T-cell (primary cell): Measurements from ENCODE around the gene SDSL. TPM values are rescaled to one million over a fixed set of nuclear protein-coding genes. Genes with fewer than 3 reads are reported as not detected.

Experiments used
- ATAC-seq, 4 experiments: fragments of 200-7000 bp in 3 of 4; fragments of 150-1000 bp in 1 of 4; cut with Tn5 transposase; replicated peaks in 1 of 4; 1 replicate in 3 of 4; 2 replicates in 1 of 4; pipeline ENCODE4 v1.10.0; 2021; ENCODE audit warnings: moderate library complexity in 3 of 4, mild to moderate bottlenecking in 2 of 4, moderate number of reproducible peaks in 1 of 4
- CTCF ChIA-PET, 2 donors: fragments of 300-600 bp; sonication (Branson Sonifier 250); formaldehyde crosslinking; loops; one replicate each; lab custom pipeline; 2022; ENCODE audit warnings: antibody characterized with exemption in 2 of 2; lab: Charles Lee
- POLR2A ChIA-PET, 2 donors: fragments of 300-600 bp; sonication (Branson Sonifier 250); formaldehyde crosslinking; loops; one replicate each; lab custom pipeline; 2022; ENCODE audit warnings: antibody characterized with exemption in 2 of 2; lab: Charles Lee
- DNase-seq, 35 experiments: peaks; one replicate each; pipeline versions ENCODE4 v3.0.0 to v3.0.0-alpha.2; 2013 to 2023
- H3K27ac ChIP-seq: one replicate; pipeline ENCODE4 v1.5.1; 2013; ENCODE audit warnings: low read length
- H3K27me3 ChIP-seq, 2 experiments: replicated peaks in 1 of 2; 1 replicate in 1 of 2; 2 replicates in 1 of 2; pipeline versions ENCODE4 v1.6.1 to v1.7.0; 2013; ENCODE audit warnings: low read length in 1 of 2, mixed read lengths in 1 of 2; ENCODE audit not compliant: control insufficient read depth in 2 of 2, insufficient read depth in 2 of 2; ENCODE audit errors: extremely low read depth in 1 of 2
- H3K36me3 ChIP-seq, 2 donors: 1 replicate in 1 of 2; 2 replicates in 1 of 2; pipeline versions ENCODE4 v1.6.1 to v1.7.0; 2013; ENCODE audit warnings: low read length in 1 of 2; ENCODE audit not compliant: control insufficient read depth in 2 of 2, insufficient read depth in 1 of 2; ENCODE audit errors: extremely low read depth in 1 of 2
- H3K4me1 ChIP-seq, 2 experiments: 1 replicate in 1 of 2; 2 replicates in 1 of 2; pipeline versions ENCODE4 v1.6.1 to v1.7.0; 2013; ENCODE audit warnings: low read length in 2 of 2, mixed read lengths in 1 of 2; ENCODE audit not compliant: insufficient read depth in 2 of 2, control insufficient read depth in 1 of 2; ENCODE audit errors: extremely low read depth in 1 of 2
- H3K4me3 ChIP-seq, 2 donors: 1 replicate in 1 of 2; 2 replicates in 1 of 2; pipeline versions ENCODE4 v1.5.1 to v1.7.0; 2013; ENCODE audit warnings: mild to moderate bottlenecking in 2 of 2, low read length in 1 of 2, moderate library complexity in 1 of 2; ENCODE audit not compliant: control insufficient read depth in 1 of 2; ENCODE audit errors: extremely low read depth in 1 of 2
- H3K9me3 ChIP-seq: 2 replicates; pipeline ENCODE4 v1.7.0; 2013
- H3K27ac Mint-ChIP-seq, 2 donors: one replicate each; pipeline ENCODE4 v1.8.0; 2020 to 2021; ENCODE audit warnings: mild to moderate bottlenecking in 2 of 2, mixed read lengths in 2 of 2
- H3K27me3 Mint-ChIP-seq, 2 donors: one replicate each; pipeline ENCODE4 v1.8.0; 2021 to 2022; ENCODE audit warnings: mixed read lengths in 2 of 2
- H3K36me3 Mint-ChIP-seq: one replicate; pipeline ENCODE4 v1.8.0; 2021; ENCODE audit warnings: mixed read lengths
- H3K4me1 Mint-ChIP-seq, 3 donors: one replicate each; pipeline ENCODE4 v1.8.0; 2020 to 2022; ENCODE audit warnings: mixed read lengths in 3 of 3, mild to moderate bottlenecking in 1 of 3
- H3K4me3 Mint-ChIP-seq, 3 donors: one replicate each; pipeline ENCODE4 v1.8.0; 2020 to 2022; ENCODE audit warnings: mild to moderate bottlenecking in 3 of 3, mixed read lengths in 3 of 3, moderate library complexity in 3 of 3
- H3K9me3 Mint-ChIP-seq, 3 donors: one replicate each; pipeline ENCODE4 v1.8.0; 2020 to 2022; ENCODE audit warnings: mixed read lengths in 3 of 3
- WGBS: methylation state at CpG from one replicate; pipeline ENCODE4 v1.1.5; 2013; ENCODE audit warnings: missing lambda C conversion rate; ENCODE audit not compliant: insufficient coverage; 5-methylcytosine and 5-hydroxymethylcytosine counted together
- total RNA-seq, 35 experiments: library from RNA in 6 of 35; stranded (reverse) in 6 of 35; fragments of 120-200 nt in 1 of 35; gene quantifications; one replicate each; pipeline versions ENCODE4 v1.2.1 to v1.2.4 and lab custom pipeline; 2013 to 2026

Gene SDSL
- total RNA-seq, 5 donors from 2014 or later (not counting 1 experiment from before 2014, with no cell fraction given) = 0.19 to 2.3 (median 0.44) TPM; not detected in 1

GRCh38 chr12:113472191-113473121, 50.3 kb downstream of the SDSL start:
- Mint-ChIP-seq H3K36me3 (no peaks in the 10 kb centered on the region), H3K27ac (no peak overlapping the region), H3K4me1 (peaks cover 23 to 30% (median 24%) of the 10 kb centered on the region in 3 donors), H3K4me3 (no peak overlapping the region), H3K27me3 (peaks cover 56 to 78% of the 10 kb centered on the region in 2 donors), H3K9me3 (no peaks in the 10 kb centered on the region)
- ChIA-PET CTCF (no interaction called here), POLR2A (no interaction called here)
- H3K9me3 ChIP-seq = no peaks in the 10 kb centered on the region
- H3K4me1 ChIP-seq = peaks cover 0 to 13% of the 10 kb centered on the region in 2 experiments
- H3K27me3 ChIP-seq = peaks cover 20 to 92% of the 10 kb centered on the region in 2 experiments
- DNase-seq (no peak), ATAC-seq (no peak)
- no peak overlapping the region for H3K4me3 ChIP-seq
- H3K36me3 ChIP-seq = no peaks in the 10 kb centered on the region
- 11% methylated on average over 44 of the region's 51 CpGs for WGBS
- no peak overlapping the region for H3K27ac ChIP-seq

GRCh38 chr12:113473400-113473799, 51.2 kb downstream of the SDSL start:
- DNase-seq (no peak), ATAC-seq (no peak)
- peaks cover 63 to 84% of the 10 kb centered on the region in 2 donors for H3K27me3 Mint-ChIP-seq
- CTCF ChIA-PET = interaction anchor here in 1 of 2 donors (0.5 kb wide), 1 partner anchor 11 kb away, joined by 5 read pairs; no protein-coding TSS in a partner anchor
- H3K27me3 ChIP-seq = peaks cover 20 to 92% of the 10 kb centered on the region in 2 experiments
- H3K4me1 Mint-ChIP-seq = peaks cover 21 to 27% (median 24%) of the 10 kb centered on the region in 3 donors
- no peaks in the 10 kb centered on the region for H3K36me3 Mint-ChIP-seq
- no peak overlapping the region for H3K27ac ChIP-seq
- H3K36me3 ChIP-seq = no peaks in the 10 kb centered on the region
- no peak overlapping the region for H3K4me3 ChIP-seq
- 19% methylated on average over 5 of the region's 6 CpGs for WGBS
- H3K9me3 ChIP-seq = no peaks in the 10 kb centered on the region
- no peaks in the 10 kb centered on the region for H3K9me3 Mint-ChIP-seq
- POLR2A ChIA-PET = no interaction called here
- H3K27ac Mint-ChIP-seq = no peak overlapping the region
- H3K4me3 Mint-ChIP-seq = no peak overlapping the region
- peaks cover 0 to 4% of the 10 kb centered on the region in 2 experiments for H3K4me1 ChIP-seq

GRCh38 chr12:113473942-113474341, 51.8 kb downstream of the SDSL start:
- 2% methylated on average over 9 of the region's 9 CpGs for WGBS
- H3K36me3 Mint-ChIP-seq = no peaks in the 10 kb centered on the region
- DNase-seq = no peak
- Histone ChIP-seq H3K4me3 (no peak overlapping the region), H3K27ac (no peak overlapping the region), H3K27me3 (peaks cover 18 to 92% of the 10 kb centered on the region in 2 experiments), H3K4me1 (peaks cover 0 to 3% of the 10 kb centered on the region in 2 experiments), H3K36me3 (no peaks in the 10 kb centered on the region), H3K9me3 (no peaks in the 10 kb centered on the region)
- peaks cover 17 to 24% (median 24%) of the 10 kb centered on the region in 3 donors for H3K4me1 Mint-ChIP-seq
- H3K4me3 Mint-ChIP-seq = peak overlapping the region in 2 of 3 donors; percentile 5 to 34
- CTCF ChIA-PET = interaction anchor here in 1 of 2 donors (0.5 kb wide), 1 partner anchor 10 kb away, joined by 5 read pairs; no protein-coding TSS in a partner anchor
- POLR2A ChIA-PET = no interaction called here
- no peak for ATAC-seq
- H3K27ac Mint-ChIP-seq = no peak overlapping the region
- H3K9me3 Mint-ChIP-seq = no peaks in the 10 kb centered on the region
- H3K27me3 Mint-ChIP-seq = peaks cover 60 to 83% of the 10 kb centered on the region in 2 donors

- H3K27ac ChIP-seq = no peak overlapping the region
- ATAC-seq (no peak), DNase-seq (no peak)
- ChIA-PET POLR2A (no interaction called here), CTCF (no interaction called here)
- H3K9me3 Mint-ChIP-seq = no peaks in the 10 kb centered on the region
- peak overlapping the region in 1 of 3 donors; percentile 34 for H3K4me3 Mint-ChIP-seq
- peaks cover 20 to 26% (median 26%) of the 10 kb centered on the region in 3 donors for H3K4me1 Mint-ChIP-seq
- WGBS = 7% methylated on average over 7 of the region's 19 CpGs
- no peaks in the 10 kb centered on the region for H3K36me3 ChIP-seq
- H3K27me3 Mint-ChIP-seq = peaks cover 63 to 83% of the 10 kb centered on the region in 2 donors
- no peak overlapping the region for H3K4me3 ChIP-seq
- peak overlapping the region in 1 of 2 donors; percentile 25 for H3K27ac Mint-ChIP-seq
- H3K36me3 Mint-ChIP-seq = no peaks in the 10 kb centered on the region
- H3K4me1 ChIP-seq = peaks cover 0 to 9% of the 10 kb centered on the region in 2 experiments
- H3K27me3 ChIP-seq = peaks cover 19 to 92% of the 10 kb centered on the region in 2 experiments
- no peaks in the 10 kb centered on the region for H3K9me3 ChIP-seq
Measured at GRCh38 chr12:113474635-113475436, 52.7 kb downstream of the SDSL start.

- no peak for ATAC-seq
- peaks cover 25 to 32% (median 31%) of the 10 kb centered on the region in 3 donors for H3K4me1 Mint-ChIP-seq
- no peak overlapping the region for H3K4me3 Mint-ChIP-seq
- no peak for DNase-seq
- peaks cover 0 to 12% of the 10 kb centered on the region in 2 experiments for H3K4me1 ChIP-seq
- no peaks in the 10 kb centered on the region for H3K9me3 Mint-ChIP-seq
- H3K27me3 ChIP-seq = peaks cover 19 to 90% of the 10 kb centered on the region in 2 experiments
- peaks cover 68 to 84% of the 10 kb centered on the region in 2 donors for H3K27me3 Mint-ChIP-seq
- ChIA-PET POLR2A (no interaction called here), CTCF (no interaction called here)
- no peak overlapping the region for H3K27ac ChIP-seq
- no peaks in the 10 kb centered on the region for H3K36me3 Mint-ChIP-seq
- H3K27ac Mint-ChIP-seq = no peak overlapping the region
- H3K9me3 ChIP-seq = no peaks in the 10 kb centered on the region
- WGBS = 8% methylated on average over 32 of the region's 50 CpGs
- H3K36me3 ChIP-seq = no peaks in the 10 kb centered on the region
- no peak overlapping the region for H3K4me3 ChIP-seq
Measured at GRCh38 chr12:113475451-113476175, 53.4 kb downstream of the SDSL start.
